ENCODE data around the gene ATP10D. TPM values are rescaled to one million over a fixed set of nuclear protein-coding genes. Genes with fewer than 3 reads are reported as not detected.

ATP10D gene
- total RNA-seq, 2 donors from 2014 or later = 54.2 to 96.1 TPM

DNA sequence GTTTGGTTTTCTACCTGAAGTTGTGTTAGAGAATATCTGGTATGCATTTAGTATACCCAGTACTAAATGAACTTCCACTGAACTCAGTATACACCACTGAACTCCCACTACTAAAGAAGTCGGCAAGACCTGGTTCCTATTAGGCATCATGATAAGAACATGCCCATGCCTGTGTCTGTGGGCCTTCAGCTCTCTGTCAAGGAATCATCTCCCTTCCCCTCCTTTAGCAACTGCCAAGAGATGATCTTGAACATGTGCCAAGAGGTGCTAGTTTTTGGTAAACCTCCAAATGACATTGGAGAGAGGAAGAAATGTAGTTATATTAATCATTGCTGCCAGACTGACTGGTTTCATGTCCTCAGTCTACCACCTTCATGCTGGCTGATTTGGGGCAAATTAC, 113.2 kb downstream of the ATP10D start:
- no peak overlapping the region for H3K4me3 ChIP-seq
- no peak overlapping the region for H3K27ac ChIP-seq
- no peaks in the 10 kb centered on the region for H3K36me3 ChIP-seq
- DNase-seq (ENCODE audit: low spot score) = no peak
- no peak for ATAC-seq (ENCODE audit: insufficient number of reproducible peaks, low FRiP score, low read depth)
- no peaks in the 10 kb centered on the region for H3K9me3 ChIP-seq
- no peaks in the 10 kb centered on the region for H3K27me3 ChIP-seq (replicated peaks; ENCODE audit: insufficient read depth)
- no peaks in the 10 kb centered on the region for H3K4me1 ChIP-seq (ENCODE audit: control insufficient read depth in 1 of 2, low read depth in 2 of 2)
- no peak for TF ChIP-seq CTCF (IDR thresholded peaks at IDR 0.05)

- Histone ChIP-seq H3K27me3 (replicated peaks; ENCODE audit: insufficient read depth) (no peaks in the 10 kb centered on the region), H3K9me3 (no peaks in the 10 kb centered on the region), H3K4me3 (no peak overlapping the region), H3K4me1 (ENCODE audit: control insufficient read depth in 1 of 2, low read depth in 2 of 2) (no peaks in the 10 kb centered on the region), H3K27ac (no peak overlapping the region), H3K36me3 (no peaks in the 10 kb centered on the region)
- no peak for DNase-seq (ENCODE audit: low spot score)
- ATAC-seq (ENCODE audit: insufficient number of reproducible peaks, low FRiP score, low read depth) = no peak
- no peak for TF ChIP-seq CTCF (IDR thresholded peaks at IDR 0.05)
Observed at GRCh38 chr4:47598896-47599295, 113.8 kb downstream of the ATP10D start.

DNA sequence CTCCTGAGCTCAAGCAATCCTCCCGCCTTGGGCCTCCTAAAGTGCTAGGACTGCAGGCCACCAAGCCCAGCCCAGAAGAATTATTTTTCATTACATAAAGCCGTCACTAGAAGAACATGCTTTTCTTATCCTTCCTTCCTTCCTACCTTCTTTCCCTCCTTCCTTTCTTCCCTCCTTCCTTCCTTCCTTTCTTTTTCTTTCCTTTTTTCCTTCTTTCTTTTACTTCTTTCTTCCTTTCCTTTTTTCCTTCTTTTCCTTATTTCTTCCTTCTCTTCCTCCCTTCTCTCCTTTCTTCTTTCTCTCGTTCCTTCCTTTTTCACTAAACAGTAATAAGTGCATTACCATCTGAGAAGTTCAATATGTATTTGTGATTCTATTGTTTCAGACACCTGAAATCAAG, 121.4 kb downstream of the ATP10D start:
- no peak for ATAC-seq (ENCODE audit: insufficient number of reproducible peaks, low FRiP score, low read depth)
- no peak for TF ChIP-seq CTCF (IDR thresholded peaks at IDR 0.05)
- no peaks in the 10 kb centered on the region for H3K36me3 ChIP-seq
- H3K9me3 ChIP-seq = no peaks in the 10 kb centered on the region
- H3K4me1 ChIP-seq (ENCODE audit: control insufficient read depth in 1 of 2, low read depth in 2 of 2) = no peaks in the 10 kb centered on the region
- no peak for DNase-seq (ENCODE audit: low spot score)
- H3K4me3 ChIP-seq = no peak overlapping the region
- no peak overlapping the region for H3K27ac ChIP-seq
- H3K27me3 ChIP-seq (replicated peaks; ENCODE audit: insufficient read depth) = no peaks in the 10 kb centered on the region

DNA sequence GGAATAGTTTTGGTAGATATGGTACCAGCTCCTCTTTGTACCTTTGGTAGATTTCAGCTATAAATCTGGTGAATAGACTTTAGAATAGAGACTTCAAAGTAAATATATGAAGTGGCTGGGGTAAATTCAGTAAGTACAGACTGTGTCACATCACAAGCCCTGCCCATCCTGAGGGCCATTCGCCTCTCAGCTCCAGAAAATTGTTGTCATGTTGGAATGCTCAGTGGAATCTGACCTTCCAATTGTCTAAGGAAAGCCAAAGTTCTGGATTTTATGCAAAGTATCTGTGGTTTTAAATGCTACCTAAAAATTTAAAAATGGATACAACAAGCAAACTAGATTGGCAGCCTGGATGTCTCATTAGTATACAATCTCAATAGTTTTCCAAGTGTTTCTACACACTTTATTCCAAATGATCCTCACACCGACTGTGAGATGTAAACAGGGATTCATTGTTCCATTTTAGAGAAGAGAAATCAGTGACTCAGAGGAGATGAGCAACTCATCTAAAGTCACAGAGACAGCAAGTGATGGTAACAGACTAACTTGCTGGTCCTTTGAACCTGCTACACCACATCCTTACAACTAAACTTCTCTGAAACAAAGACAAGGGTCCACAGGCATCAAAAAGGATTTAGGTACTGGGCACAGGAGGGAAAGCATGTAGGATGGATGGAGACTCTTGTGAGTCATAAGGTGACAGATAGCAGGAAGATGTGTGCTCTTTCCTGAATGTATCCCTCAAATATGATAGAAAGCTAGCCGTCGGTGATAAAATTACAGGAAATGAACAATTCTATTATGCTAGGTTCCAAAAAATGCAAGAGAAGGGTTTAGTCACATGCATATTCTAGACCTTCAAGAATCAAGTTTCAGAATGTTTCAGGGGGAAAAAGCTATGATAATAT, 127.3 kb downstream of the ATP10D start:
- no peak overlapping the region for H3K27ac ChIP-seq
- no peaks in the 10 kb centered on the region for H3K4me1 ChIP-seq (ENCODE audit: control insufficient read depth in 1 of 2, low read depth in 2 of 2)
- TF ChIP-seq CTCF (IDR thresholded peaks at IDR 0.05) = no peak
- no peaks in the 10 kb centered on the region for H3K36me3 ChIP-seq
- no peak overlapping the region for H3K4me3 ChIP-seq
- DNase-seq (ENCODE audit: low spot score) (no peak), ATAC-seq (ENCODE audit: insufficient number of reproducible peaks, low FRiP score, low read depth) (no peak)
- H3K9me3 ChIP-seq = no peaks in the 10 kb centered on the region
- no peaks in the 10 kb centered on the region for H3K27me3 ChIP-seq (replicated peaks; ENCODE audit: insufficient read depth)

DNA sequence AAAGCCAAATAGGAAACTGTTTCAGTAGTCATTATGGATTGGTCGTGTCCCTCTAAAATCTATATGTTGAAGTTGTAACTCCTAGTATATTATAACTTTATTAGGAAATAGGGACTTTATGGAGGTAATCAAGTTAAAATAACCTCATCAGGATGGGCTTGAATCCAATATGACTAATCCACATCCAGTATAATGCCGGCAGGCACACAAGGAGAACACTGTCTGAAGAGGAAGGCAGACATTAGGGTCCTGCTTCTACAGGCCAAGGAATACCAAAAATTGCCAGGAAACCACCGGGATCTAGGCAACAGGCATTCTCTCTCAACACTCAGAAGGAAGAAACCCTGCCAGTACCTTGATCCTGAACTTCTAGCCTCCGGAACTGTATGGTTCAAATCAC, 130.3 kb downstream of the ATP10D start:
- Histone ChIP-seq H3K36me3 (no peaks in the 10 kb centered on the region), H3K27ac (no peak overlapping the region), H3K4me3 (no peak overlapping the region), H3K4me1 (ENCODE audit: control insufficient read depth in 1 of 2, low read depth in 2 of 2) (no peaks in the 10 kb centered on the region), H3K9me3 (no peaks in the 10 kb centered on the region), H3K27me3 (replicated peaks; ENCODE audit: insufficient read depth) (no peaks in the 10 kb centered on the region)
- TF ChIP-seq CTCF (IDR thresholded peaks at IDR 0.05) = no peak
- ATAC-seq (ENCODE audit: insufficient number of reproducible peaks, low FRiP score, low read depth) (no peak), DNase-seq (ENCODE audit: low spot score) (no peak)

Measured in thoracic aorta (tissue), 2 donors.